PC-9 (cell line): ENCODE measurements around the gene PTPRD.

Experiments used
- CTCF ChIP-seq: fragments of 200-600 bp; sonication (generic); conservative IDR thresholded peaks from 2 replicates; pipeline ENCODE4 v1.6.1; 2017; ENCODE audit warnings: mixed run types, antibody characterized with exemption, mild to moderate bottlenecking, moderate library complexity
- EZH2 ChIP-seq: fragments of 200-600 bp; sonication (generic); IDR thresholded peaks from 2 replicates; pipeline ENCODE4 v1.8.0; 2017; ENCODE audit warnings: antibody characterized with exemption, low read depth

- no peak for TF ChIP-seq CTCF
- TF ChIP-seq EZH2 = no peak
Measured at GRCh38 chr9:8437259-8437658, 2175.5 kb downstream of the PTPRD start.
